ENCODE data around the gene ZNF805. TPM values are rescaled to one million over a fixed set of nuclear protein-coding genes. Genes with fewer than 3 reads are reported as not detected.

The ZNF805 gene
- total and polyA plus RNA-seq, 2 donors (not counting 3 experiments of a cell fraction or from before 2014, with no cell fraction given) = 1.6 to 8.6 TPM

- FAIRE-seq (no peak), DNase-seq (ENCODE audit: low read depth, low spot score) (no peak)
- no peak for TF ChIP-seq EZH2 (IDR thresholded peaks at IDR 0.05; ENCODE audit: borderline replicate concordance, low read depth, low read length, severe bottlenecking)
- H3K9me3 ChIP-seq (replicated peaks; ENCODE audit: control insufficient read depth, insufficient read depth, low read length) = no peaks in the 10 kb centered on the region
- no peaks in the 10 kb centered on the region for H4K20me1 ChIP-seq (replicated peaks; ENCODE audit: control insufficient read depth, extremely low read depth, insufficient read depth, low read length)
- no peak overlapping the region for H3K27ac ChIP-seq (ENCODE audit: insufficient read depth, low read depth, low read length)
- H3K27me3 ChIP-seq (ENCODE audit: control insufficient read depth in 2 of 2, insufficient read depth in 2 of 2, low read length in 2 of 2) = no peaks in the 10 kb centered on the region
- H3K4me2 ChIP-seq (ENCODE audit: insufficient read depth, low read length) = no peak overlapping the region
- BruUV-seq (replicated peaks) = no TSS peak
- H3K36me3 ChIP-seq (ENCODE audit: control insufficient read depth in 2 of 2, extremely low read depth in 1 of 2, insufficient read depth in 2 of 2, low read length in 2 of 2) = no peaks in the 10 kb centered on the region
- intact Hi-C loops (cut with micrococcal nuclease) (no loop called here), dilution Hi-C loops (cut with MboI; ENCODE audit: extremely low pct_ligation_motif_present, low sequenced_read_pairs) (no loop called here)
- no peak overlapping the region for H3K4me3 ChIP-seq (replicated peaks in 1 of 3; ENCODE audit: insufficient read depth in 1 of 3, low read depth in 1 of 3, low read length in 3 of 3)
- H3K9ac ChIP-seq (replicated peaks; ENCODE audit: extremely low read depth, insufficient read depth, low read length) = no peak overlapping the region
- no peaks in the 10 kb centered on the region for H3K4me1 ChIP-seq (ENCODE audit: control insufficient read depth, extremely low read depth, insufficient read depth, low read length)
- ChIA-PET CTCF (interaction anchor here (0.6 kb wide), 1 partner anchor 13 kb away, joined by 3 read pairs; no protein-coding TSS in a partner anchor), POLR2A (interaction anchor here (0.5 kb wide), 1 partner anchor 42 kb away, joined by 3 read pairs; no protein-coding TSS in a partner anchor)
- no peaks in the 10 kb centered on the region for H3K79me2 ChIP-seq (ENCODE audit: control insufficient read depth, insufficient read depth, low read length)
- H2AFZ ChIP-seq (ENCODE audit: low read depth, low read length) = no peak overlapping the region
- no peaks in the 10 kb centered on the region for H3K9me1 ChIP-seq (replicated peaks; ENCODE audit: control insufficient read depth, extremely low read depth, insufficient read depth, low read length)
Observed at GRCh38 chr19:57233207-57233606, 7.2 kb upstream of the ZNF805 start.

GRCh38 chr19:57239982-57240310 lies 486 bp upstream of the ZNF805 start:
- H4K20me1 ChIP-seq (replicated peaks; ENCODE audit: control insufficient read depth, extremely low read depth, insufficient read depth, low read length) = no peaks in the 10 kb centered on the region
- dilution Hi-C loops (cut with MboI; ENCODE audit: extremely low pct_ligation_motif_present, low sequenced_read_pairs) (no loop called here), intact Hi-C loops (cut with micrococcal nuclease) (loop anchor here (1.0 to 5.0 kb wide), 3 partner anchors 40 to 112 kb away; partner anchors contain the start of genes ZNF264, ZNF304 and ZNF460)
- H3K27me3 ChIP-seq (ENCODE audit: control insufficient read depth in 2 of 2, insufficient read depth in 2 of 2, low read length in 2 of 2) = no peaks in the 10 kb centered on the region
- H3K9ac ChIP-seq (replicated peaks; ENCODE audit: extremely low read depth, insufficient read depth, low read length) = peak overlapping the region; percentile 87
- TSS peak; percentile 80 for BruUV-seq (replicated peaks)
- peak overlapping the region; percentile 93 to 99 (median 96) for H3K4me3 ChIP-seq (replicated peaks in 1 of 3; ENCODE audit: insufficient read depth in 1 of 3, low read depth in 1 of 3, low read length in 3 of 3)
- no peak for DNase-seq (ENCODE audit: low read depth, low spot score)
- H3K4me1 ChIP-seq (ENCODE audit: control insufficient read depth, extremely low read depth, insufficient read depth, low read length) = peaks cover 6% of the 10 kb centered on the region
- FAIRE-seq = peak; percentile 12
- H2AFZ ChIP-seq (ENCODE audit: low read depth, low read length) = peak overlapping the region; percentile 96
- ChIA-PET POLR2A (interaction anchor here (0.7 kb wide), 1 partner anchor 9 kb away, joined by 4 read pairs; the partner anchor contains the start of gene AURKC), CTCF (no interaction called here)
- H3K9me1 ChIP-seq (replicated peaks; ENCODE audit: control insufficient read depth, extremely low read depth, insufficient read depth, low read length) = no peaks in the 10 kb centered on the region
- peak overlapping the region; percentile 40 for H3K27ac ChIP-seq (ENCODE audit: insufficient read depth, low read depth, low read length)
- TF ChIP-seq EZH2 (IDR thresholded peaks at IDR 0.05; ENCODE audit: borderline replicate concordance, low read depth, low read length, severe bottlenecking) = no peak
- TF ChIP-seq GATA2 (IDR thresholded peaks at IDR 0.05; ENCODE audit: insufficient read depth, insufficient read length, low read depth, low read length) = no peak
- no peak for TF ChIP-seq MAX (IDR thresholded peaks at IDR 0.05; ENCODE audit: insufficient read depth, insufficient read length)
- TF ChIP-seq POLR2AphosphoS5 (IDR thresholded peaks at IDR 0.05; ENCODE audit: insufficient read depth, low read depth, low read length) = no peak
- no peak for TF ChIP-seq CTCF (IDR thresholded peaks at IDR 0.05; ENCODE audit: extremely low read depth in 1 of 2, insufficient read depth in 1 of 2, low read depth in 1 of 2, low read length in 2 of 2)
- no peak for TF ChIP-seq JUN (IDR thresholded peaks at IDR 0.05; ENCODE audit: borderline replicate concordance, insufficient read depth, insufficient read length, low read depth)
- no peak for TF ChIP-seq MYC (IDR thresholded peaks at IDR 0.05; ENCODE audit: low read depth, low read length)
- no peak for TF ChIP-seq POLR2A (IDR thresholded peaks at IDR 0.05; ENCODE audit: low read depth, low read length)
- no peak for TF ChIP-seq FOS (IDR thresholded peaks at IDR 0.05; ENCODE audit: borderline replicate concordance, insufficient read depth, low read length)
- peaks cover 0 to 9% of the 10 kb centered on the region in 2 experiments for H3K36me3 ChIP-seq (ENCODE audit: control insufficient read depth in 2 of 2, extremely low read depth in 1 of 2, insufficient read depth in 2 of 2, low read length in 2 of 2)
- H3K9me3 ChIP-seq (replicated peaks; ENCODE audit: control insufficient read depth, insufficient read depth, low read length) = no peaks in the 10 kb centered on the region
- H3K4me2 ChIP-seq (ENCODE audit: insufficient read depth, low read length) = peak overlapping the region; percentile 81
- H3K79me2 ChIP-seq (ENCODE audit: control insufficient read depth, insufficient read depth, low read length) = peaks cover 30% of the 10 kb centered on the region

Data from endothelial cell of umbilical vein (primary cell).